Measurements from ENCODE around the gene GRAMD4.
"Not testable (repeated sequence)": the region's sequence is repeated elsewhere in the genome, so short reads cannot be mapped to it uniquely, and the experiment has no call there.

The GRAMD4 gene

DNA sequence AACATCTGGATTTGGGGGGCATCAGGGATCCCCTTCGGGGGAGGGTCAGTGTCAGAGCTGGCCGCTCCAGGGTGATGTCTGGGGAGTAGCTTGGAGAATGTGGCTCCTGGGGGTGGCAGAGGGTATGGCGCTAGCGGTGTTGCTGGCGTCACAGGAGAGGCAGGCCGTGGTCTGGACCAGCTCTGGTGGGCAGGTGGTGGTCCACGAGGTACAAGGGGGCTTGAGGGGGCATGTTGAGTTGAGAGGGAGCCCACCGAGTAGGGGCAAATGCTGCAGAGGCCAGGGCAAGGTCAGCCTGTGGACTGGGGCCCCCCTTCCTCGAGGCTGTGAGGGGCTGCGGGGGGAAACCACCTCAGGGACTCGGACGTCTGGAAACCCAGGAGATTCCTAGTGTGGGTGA, 8.6 kb downstream of the GRAMD4 start:
- no peak overlapping the region for H3K4me3 ChIP-seq (ENCODE audit: low read depth, low read length)
- TF ChIP-seq CTCF (IDR thresholded peaks at IDR 0.05; ENCODE audit: borderline replicate concordance, insufficient read depth, low read depth, low read length): no peak

GRCh38 chr22:46629291-46629690, 9.1 kb downstream of the GRAMD4 start:
- no peak overlapping the region for H3K4me3 ChIP-seq (ENCODE audit: low read depth, low read length)
- TF ChIP-seq CTCF (IDR thresholded peaks at IDR 0.05; ENCODE audit: borderline replicate concordance, insufficient read depth, low read depth, low read length): no peak

GRCh38 chr22:46631113-46631512, 10.9 kb downstream of the GRAMD4 start:
- no peak for TF ChIP-seq CTCF (IDR thresholded peaks at IDR 0.05; ENCODE audit: borderline replicate concordance, insufficient read depth, low read depth, low read length)
- no peak overlapping the region for H3K4me3 ChIP-seq (ENCODE audit: low read depth, low read length)

- no peak for TF ChIP-seq CTCF (IDR thresholded peaks at IDR 0.05; ENCODE audit: borderline replicate concordance, insufficient read depth, low read depth, low read length)
- no peak overlapping the region for H3K4me3 ChIP-seq (ENCODE audit: low read depth, low read length)
These were observed 12.6 kb downstream of the GRAMD4 start for GRCh38 chr22:46632646-46633249.

DNA sequence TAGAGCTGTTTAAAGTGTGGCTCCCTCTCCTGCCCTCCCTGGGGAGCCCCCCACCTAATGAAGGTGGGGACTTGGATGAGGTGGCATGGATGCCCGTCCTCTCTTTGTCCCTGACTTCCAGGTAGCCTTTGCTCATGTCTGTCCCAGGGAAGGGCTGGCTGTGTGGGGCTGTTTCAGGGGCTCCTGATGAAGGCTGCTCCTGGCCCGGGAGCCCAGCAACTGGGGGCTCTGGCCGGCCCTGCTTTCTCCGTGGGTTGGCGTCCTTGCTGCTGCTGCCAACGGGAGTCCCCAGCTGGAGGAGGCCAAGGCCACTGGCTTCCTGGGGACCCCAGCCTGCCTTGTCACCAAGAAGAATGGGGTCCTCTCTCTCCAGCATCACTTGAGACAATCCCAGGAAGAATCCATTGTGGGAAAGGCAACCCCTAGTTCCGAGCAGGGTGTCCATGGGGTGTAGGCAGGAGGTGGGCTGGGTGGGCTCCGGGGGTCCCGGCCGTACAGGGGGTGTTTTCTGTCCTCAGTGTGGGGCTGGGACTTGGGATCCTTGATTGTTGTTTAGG, 13.2 kb downstream of the GRAMD4 start:
- H3K4me3 ChIP-seq (ENCODE audit: low read depth, low read length): no peak overlapping the region
- no peak for TF ChIP-seq CTCF (IDR thresholded peaks at IDR 0.05; ENCODE audit: borderline replicate concordance, insufficient read depth, low read depth, low read length)

GRCh38 chr22:46634011-46634699, 14.0 kb downstream of the GRAMD4 start:
- H3K4me3 ChIP-seq (ENCODE audit: low read depth, low read length): no peak overlapping the region
- no peak for TF ChIP-seq CTCF (IDR thresholded peaks at IDR 0.05; ENCODE audit: borderline replicate concordance, insufficient read depth, low read depth, low read length)

DNA sequence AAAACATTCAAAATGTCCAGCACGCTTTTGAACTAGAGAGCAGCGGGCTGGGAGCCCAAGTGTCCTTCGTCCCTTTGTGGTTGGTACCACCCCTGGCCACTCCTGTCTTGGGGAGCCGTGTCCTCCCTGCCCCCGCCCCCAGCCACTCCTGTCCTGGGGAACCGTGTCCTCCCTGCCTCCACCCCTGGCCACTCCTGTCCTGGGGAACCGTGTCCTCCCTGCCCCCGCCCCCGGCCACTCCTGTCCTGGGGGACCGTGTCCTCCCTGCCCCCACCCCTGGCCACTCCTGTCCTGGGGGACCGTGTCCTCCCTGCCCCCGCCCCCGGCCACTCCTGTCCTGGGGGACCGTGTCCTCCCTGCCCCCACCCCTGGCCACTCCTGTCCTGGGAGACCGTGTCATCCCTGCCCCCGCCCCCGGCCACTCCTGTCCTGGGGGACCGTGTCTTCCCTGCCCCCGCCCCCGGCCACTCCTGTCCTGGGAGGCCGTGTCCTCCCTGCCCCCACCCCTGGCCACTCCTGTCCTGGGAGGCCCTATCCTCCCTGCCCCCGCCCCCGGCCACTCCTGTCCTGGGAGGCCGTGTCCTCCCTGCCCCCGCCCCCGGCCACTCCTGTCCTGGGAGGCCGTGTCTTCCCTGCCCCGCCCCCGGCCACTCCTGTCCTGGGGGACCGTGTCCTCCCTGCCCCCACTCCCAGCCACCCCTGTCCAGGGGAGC, 14.9 kb downstream of the GRAMD4 start:
- H3K4me3 ChIP-seq (ENCODE audit: low read depth, low read length): not testable (repeated sequence)

Measured in GM12875 (cell line).